GM21576 (cell line): ENCODE data around the gene TSPAN3.

Experiments used
- ATAC-seq: cut with Tn5 transposase; IDR thresholded peaks from one replicate; pipeline ENCODE4 v1.9.1; 2021; ENCODE audit warnings: mild to moderate bottlenecking, moderate library complexity; ENCODE audit not compliant: unreplicated experiment

The TSPAN3 gene

DNA sequence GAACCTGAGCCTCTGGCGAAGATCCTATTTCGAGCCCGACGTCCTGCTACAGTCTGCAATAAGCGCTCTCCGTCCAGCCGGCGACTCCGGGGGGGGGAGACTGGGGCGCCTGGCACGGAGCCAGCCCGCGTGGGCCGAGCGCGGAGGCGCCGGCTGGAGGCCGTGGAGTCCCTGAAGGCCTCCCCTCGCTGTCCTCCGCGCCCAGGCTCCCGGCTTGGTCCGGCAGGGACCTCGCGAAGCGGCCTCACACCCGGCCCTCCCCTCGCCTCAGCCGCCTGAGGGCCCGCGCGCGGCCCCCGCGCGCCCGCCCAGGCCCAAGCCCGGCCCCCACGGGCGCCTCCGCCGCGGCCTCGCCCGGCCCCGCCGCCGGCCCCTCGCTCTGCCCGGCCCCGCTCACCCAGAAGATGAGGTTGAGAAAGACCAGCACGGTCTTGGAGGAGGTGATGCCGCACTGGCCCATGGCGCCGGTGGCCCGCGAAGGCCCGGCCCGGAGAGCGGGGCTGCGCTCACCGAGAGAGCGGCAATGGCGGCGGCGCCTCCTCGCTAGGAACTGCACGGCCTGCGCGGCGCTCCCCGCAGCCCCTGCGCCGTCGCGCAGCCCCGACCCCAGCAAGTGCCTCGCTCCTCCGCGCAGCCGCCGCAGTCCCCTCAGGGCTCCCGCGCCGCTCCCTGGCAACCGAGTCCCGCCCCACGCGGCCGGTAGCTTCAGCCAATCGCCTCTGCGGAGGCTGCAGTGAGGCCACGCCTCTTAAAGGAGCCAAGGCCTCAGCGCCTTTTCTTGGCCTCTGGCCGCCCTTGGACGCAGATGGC lies at the start of gene TSPAN3:
Gene TSPAN3 (minus strand): TSS at position 615 of the 810 bp plus-strand sequence. CDS start 155 bp downstream, at position 460.
- ATAC-seq = peak; percentile 93

DNA sequence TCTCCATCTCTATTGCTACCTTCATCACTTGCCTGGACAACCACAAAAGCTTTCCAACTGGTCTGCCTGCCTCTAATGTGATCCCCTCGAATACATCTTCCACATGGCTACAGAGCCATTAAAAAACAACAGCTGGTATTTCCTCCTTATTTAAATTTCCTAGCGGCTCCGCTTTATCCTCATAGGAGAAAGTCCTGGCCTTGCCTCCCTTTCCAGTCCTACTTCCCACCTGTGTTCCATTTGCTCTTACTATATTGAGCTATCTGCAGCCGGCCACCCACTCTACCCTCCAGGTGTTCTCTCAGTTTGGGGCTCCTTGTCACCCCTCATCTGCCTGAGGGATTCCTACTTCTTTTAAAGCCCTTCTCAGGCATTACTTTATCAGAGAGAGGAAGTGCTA lies 49.7 kb upstream of the TSPAN3 start:
- no peak for ATAC-seq

DNA sequence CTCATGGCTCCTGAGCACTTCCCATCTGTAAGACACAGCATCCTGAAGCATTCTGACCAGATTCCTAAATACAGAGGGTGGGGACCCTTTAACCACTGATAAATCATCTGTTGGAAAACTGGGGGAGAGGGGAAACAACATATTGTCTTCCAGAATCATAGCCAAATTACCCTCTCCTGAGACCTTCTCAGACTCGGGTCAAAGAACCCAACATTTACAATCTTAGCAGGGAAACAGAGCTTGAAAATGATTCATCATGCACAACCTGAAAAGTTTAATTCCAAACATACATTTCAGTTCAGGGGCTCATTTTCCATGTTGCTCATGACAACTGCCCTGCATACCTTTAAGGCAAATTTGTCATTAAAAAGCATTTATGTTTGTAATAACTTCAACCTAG lies 48.5 kb upstream of the TSPAN3 start:
- ATAC-seq = no peak

DNA sequence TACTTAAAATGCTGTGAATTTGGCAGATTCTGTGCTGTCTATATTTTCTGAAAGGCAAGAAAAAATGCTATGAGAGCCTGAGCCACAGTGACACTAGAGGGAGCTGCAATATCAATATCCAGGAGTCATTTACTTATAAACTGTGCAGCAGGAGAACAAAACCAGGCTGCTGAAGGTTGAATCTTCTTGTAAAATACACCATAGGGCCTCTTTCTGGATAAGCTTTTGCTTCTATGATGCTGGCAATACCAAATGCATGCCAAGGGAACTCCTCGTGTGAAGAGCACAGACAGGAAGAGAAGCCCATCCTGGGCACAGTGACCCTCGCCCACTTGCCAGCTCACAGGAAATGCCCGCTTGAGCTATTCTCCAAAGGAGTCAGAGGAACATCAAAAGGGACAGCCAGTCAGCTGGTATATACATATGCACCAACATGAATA lies 48.0 kb upstream of the TSPAN3 start:
- ATAC-seq = no peak

DNA sequence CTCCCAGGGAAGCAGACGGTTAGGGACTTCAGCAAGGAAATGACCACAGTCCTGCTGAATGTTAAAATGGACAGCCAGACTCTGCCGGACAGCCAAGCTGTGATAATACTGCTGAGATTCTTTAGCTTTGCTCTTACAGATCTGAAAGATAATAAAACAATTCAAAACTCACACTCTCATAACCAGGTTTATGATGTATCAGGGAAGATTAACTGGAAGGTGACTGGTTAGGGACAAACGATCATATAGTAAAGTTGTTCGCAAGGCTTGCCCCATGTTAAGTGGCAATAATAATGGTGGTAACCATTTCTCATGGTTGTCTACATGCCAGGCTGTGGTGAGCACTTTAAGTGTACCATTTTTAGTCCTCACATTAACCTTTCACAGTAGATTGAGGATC lies 44.3 kb upstream of the TSPAN3 start:
- no peak for ATAC-seq

DNA sequence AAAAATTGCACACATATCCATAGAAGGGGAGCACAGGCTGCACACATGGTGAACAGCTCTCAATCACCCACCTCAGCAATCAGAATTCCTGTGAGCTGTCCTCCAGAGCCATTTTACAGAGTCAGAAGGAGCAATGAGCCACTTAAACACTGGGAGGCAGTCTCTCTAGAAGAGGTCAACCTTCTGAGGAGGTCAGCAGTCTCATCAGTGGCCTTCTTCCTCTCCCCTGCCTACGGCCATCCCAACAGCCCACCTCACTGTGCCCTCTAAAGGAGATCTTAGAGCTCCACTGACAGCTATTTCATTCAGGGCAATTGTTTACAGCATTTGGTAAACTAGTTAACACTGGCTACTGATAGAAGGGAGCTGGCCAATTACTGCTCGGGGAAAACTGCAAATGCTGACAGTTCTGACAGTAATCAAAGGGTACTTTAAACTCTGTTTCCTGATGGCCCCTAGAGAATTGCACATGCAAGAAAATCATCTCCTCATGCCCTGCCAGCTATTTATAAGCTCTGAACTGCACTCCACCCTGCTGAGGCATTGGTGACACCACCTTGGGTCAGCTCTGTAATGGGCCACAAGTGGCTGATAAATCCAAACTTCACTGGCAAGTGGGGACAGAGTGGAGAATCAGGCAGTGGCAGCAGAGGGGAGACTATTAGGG lies 42.1 kb upstream of the TSPAN3 start:
- no peak for ATAC-seq

DNA sequence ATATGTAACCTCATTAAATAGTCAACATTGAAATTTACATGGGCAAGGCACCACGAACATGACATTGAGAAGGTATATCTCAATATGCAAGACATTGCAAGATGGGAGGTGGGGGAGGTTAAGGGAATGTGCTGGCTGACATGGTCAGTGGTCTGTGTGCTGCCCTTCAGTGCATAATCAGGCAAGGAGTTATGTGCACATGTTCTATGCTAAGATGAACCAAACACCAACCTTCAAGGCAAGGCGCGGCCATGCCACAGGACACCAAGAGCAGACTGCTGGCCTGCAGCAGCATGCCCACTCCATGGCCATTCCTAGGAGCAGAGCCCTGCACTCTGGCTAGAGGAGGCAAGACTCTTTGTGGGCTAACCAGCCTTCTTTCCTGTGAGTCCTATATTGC lies 40.9 kb upstream of the TSPAN3 start:
- no peak for ATAC-seq

DNA sequence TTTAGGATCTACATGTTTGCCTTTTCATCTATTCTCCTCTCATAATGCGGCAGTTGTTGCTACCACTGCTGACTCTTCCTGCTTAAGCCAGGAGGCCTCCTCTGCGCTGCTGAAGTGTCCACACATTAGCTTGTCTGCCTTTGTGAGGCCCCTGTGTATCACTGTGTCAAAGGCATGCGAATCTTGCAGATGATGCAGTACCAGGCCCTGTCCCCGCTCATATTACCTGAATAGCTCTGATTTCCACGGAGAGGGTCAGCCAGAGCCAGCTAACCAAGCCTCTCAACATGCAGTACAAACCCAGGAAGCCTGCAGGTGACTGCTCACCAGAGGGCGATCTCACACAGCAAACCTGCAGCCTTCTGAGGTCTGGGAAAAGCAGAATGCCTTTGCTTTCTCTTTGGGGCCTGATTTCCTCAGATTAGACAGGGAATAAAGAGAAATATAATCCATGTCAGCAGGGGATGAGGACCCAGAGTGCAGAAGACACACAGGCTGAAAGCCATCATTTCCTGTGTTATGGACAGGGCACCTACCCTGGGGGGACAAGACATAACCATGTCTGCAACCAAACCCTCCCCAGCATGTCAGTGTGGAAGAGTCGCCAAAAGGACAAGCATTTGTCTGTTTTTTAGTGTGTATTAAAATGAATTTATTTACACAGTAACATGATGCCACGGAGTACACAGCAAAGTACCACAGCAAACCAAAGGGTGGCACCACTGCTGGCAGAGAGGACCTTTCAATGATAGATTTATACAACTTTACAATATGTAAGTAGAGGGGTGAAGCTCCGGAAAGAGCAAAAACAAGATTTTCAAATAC lies 36.8 kb upstream of the TSPAN3 start:
- no peak for ATAC-seq

DNA sequence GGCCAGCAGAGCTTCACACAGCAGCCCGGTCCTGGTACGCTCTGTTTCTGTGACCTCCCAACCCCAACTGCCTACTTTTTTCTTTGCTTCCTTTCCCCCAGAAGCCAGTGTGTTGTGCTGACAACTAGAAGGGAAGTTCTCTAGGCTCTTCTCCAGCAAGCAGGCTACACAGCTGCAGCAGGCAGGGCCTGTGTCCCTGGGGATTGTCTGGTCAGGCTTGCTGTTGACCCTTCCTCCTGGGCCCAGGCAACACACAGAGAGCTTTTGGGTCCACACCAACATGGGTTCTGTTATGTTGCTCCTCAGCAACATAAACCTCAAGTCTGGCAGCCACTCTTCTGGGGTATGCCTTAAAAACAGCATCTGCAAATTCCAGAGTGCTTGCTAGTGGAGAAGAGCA lies 36.2 kb upstream of the TSPAN3 start:
- no peak for ATAC-seq

DNA sequence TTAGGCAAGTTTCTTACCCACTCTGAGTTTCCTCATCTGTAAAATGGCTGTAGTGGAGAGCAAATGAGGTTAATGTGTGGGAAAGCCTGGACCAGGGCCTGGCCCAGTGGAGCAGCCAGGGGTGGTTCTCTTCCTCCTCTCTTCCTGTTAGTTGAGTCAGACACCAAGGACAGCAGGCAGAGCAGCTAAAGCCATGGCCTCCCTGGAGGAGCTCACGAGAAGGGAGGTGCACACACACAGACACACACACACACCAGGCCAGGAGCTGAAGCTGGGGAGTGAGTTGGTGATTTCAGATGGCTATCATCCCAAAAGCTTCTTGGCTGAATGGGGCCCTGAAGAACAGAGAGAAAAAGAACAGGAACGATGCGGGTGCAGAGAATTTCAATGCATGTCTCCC lies 33.2 kb upstream of the TSPAN3 start:
- no peak for ATAC-seq

DNA sequence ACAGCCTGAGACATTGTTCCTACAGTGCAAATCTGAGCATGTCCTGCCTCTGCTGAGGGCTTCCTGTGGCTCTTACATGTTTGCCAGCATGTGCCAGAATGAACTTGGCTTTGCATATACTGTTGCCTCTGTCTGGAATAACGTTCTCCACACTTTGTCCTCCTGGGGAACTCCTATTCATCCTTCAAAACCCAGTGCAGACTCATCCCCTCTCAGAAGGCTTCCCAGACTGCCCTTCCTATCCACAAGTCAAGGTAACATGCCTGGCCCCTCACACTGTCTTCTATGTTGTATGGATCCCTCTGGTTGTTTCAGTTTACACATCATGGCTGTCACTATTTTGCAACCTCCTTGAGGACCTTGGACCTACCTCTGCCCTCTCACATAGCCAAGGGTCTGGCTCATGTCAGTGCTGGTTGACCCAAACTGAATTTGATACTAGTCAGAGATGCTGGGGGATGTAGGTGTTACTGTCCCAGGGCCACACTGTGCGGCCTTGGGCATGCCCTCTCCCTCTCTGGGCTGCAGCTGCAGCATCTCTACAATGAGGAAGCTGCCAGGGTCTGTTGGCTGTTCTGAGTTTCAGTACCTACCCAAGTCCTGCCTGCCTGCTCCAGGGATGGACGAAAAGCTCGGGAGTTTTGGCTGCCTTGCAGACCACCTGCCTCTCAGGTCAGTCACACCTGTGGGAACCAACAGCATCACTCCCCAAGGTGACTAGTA lies 29.0 kb upstream of the TSPAN3 start:
- ATAC-seq = no peak

DNA sequence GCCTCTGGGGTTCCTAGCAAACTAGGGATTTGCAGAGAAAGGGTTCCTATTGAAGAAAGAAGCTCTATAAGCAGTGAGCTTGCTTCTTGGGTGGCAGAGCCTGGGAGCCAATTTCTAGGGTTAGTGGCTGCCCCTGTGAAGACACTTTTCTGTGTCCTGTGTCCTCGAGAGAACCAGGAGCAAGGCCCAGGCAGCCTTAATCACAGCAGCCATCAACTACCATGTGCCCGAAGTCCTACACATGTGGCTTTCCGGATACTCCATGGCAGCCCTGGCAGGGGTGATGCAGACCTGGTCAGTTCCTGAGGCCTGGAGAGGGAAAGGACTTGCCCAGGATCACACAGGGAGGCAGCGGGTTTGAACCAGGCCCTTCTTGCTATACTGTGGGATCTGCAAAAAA lies 27.7 kb upstream of the TSPAN3 start:
- ATAC-seq = no peak

DNA sequence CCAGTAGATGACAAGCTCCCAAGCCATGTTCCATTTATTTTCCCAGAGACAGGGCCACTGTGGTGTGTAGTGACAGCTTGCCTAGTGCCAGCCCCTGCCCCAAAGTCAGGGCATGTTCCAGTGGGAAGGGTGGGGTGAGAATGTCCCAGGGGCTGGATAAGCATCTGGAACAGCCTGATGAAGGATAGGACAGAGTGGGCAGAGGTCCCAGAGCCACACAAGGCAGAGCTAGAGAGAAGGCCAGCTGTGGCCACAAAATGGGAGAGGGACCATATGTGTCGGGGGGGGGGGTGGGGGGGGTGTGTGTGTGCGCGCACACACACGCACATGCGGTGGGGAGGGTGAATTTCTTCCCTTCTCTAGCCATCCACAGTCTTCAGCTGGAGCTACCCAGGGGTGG lies 27.0 kb upstream of the TSPAN3 start:
- no peak for ATAC-seq

DNA sequence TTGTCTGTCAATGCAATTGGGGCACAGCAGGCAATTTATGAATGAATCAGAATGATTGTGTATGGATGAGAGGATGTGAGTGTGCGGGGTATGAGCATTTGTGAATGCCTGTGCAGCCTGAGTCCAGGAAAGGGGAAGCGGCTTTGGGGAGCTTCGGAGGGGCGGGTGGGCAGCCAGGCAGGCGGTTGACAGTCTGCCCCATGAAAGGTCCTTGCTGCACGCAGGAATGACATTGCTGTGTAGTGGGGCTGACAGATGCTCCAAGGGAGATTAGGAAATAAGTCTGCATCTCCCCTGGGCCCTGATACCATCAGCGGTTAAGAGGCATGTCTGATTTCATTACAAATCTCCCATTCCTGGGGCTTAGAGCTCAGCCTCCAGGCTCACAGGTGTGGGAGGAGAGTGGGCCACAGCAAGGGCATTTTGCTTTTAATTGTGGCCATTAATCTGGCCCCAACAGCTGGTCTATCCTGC lies 26.4 kb upstream of the TSPAN3 start:
- ATAC-seq = no peak

DNA sequence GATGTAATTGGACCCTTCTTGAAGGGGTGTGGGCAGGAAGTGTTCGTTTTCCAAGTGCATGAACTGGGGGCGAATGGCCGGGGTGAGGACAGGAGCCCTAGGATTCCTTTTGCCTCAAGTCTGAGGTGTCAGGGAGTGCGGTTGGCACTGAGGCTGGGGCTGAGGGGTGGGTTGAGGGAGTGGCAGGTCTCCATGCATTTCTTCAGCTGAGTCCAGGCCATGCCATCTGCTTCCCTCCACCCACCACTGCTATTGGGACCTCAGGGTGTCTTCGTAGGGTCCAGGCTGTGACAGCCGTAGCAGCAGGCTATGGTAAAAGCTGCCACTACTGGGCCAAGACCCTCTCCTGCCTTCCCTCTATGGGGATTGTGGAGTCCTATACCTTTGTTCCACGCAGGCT lies 25.6 kb upstream of the TSPAN3 start:
- ATAC-seq = no peak

DNA sequence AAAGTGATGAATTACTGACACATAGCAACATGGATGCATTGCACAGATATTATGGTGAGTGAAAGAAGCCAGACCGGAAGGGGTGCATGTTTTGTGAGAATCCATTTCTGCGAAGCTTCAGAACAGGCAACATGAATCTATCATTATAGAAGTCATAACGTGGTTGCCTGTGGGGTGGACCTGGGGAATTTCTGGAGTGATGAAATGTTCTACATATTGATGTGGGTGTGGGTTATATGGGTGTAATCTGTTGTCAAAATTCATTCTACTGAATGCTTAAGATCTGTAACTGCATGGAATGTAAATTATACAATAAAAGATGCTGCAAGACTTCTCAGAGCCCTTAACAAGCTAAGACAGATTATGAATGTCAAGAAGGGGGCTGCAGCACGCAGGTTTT lies 25.2 kb upstream of the TSPAN3 start:
- ATAC-seq = no peak

DNA sequence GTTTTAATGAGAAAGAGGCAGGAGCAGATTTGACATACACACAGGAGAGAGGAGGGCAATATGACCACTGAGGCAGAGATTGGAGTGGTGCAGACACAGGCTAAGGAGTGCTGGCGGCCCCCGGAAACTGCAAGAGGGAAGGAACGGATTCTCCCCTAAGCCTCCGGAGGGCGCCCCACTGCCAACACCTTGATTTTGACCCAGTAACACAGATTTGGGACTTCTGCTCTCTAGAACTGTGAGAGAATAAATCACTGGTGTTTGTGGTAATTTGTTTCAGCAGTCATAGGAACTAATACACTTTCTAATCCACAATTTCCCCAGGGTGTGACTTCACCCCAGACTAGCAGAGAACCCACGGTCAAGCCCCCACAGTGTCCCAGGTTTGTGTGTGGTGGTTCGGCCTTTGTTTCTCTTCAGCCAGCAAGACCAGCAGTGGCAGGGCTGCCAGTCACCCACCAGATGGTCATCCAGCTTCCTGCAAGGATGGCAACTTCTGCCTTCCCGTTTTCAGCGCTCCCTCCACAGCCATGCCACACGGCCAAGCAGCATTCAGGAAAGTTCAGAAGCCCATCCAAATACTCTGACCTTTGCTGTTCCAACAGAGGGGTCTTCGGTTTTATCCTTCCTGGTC lies 23.6 kb upstream of the TSPAN3 start:
- ATAC-seq = no peak

DNA sequence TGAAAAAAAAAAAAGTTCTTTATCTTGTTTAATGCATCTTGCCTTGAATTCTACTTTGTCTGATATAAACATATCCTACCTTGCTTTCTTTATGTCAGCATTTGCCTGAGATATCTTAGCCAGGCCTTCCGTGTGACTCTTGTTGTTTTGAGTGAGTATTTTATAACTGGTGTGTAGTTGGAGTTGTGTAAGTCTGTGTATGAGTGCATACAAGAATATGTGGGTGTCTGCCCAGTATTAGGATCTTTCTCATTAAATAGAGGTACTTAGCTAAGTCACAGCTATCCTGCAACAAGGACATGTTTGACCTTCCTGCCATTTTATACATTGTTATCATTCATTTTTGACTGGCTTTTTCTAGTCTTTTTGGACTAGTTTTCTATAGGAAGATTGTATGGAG lies 22.5 kb upstream of the TSPAN3 start:
- ATAC-seq = no peak

DNA sequence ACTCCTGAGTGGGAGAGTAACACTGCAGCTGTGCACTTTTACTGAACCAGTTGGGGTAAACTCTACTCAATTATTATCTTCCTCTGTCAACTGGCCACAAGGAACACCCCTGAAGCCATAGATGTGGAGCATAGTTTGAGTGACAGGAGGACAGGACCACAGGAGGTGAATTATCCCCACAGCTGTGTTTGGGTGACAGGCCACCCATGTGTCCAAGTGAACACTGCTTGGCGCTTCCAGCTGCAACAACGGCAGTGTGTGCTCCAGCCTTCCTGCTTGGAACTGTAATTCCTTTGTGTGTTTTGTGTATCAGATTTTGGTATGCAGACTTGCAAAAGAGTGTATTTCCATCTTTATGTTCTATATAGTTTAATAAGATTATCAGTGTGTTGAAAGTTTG lies 20.2 kb upstream of the TSPAN3 start:
- no peak for ATAC-seq

DNA sequence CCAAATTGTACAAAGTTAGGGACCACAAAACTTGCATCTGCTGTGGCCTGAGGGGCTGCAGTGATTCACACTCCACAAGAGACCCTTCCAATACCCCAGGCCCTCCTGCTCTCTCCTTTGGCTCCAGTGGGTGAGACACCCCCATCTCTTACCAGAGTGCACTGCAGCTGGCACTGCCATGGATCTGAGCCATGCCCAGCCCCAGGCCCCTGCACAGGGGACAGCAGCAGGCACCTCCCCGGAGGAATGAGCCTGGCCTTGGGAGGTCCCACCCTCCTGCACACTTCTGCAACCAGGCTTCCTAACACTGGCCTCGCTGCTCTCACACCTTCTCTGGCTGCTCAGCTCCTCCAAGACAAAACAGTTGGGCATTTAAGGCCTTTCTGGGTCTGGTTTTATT lies 16.3 kb upstream of the TSPAN3 start:
- no peak for ATAC-seq
